CD4-positive, alpha-beta T cell treated with Interleukin-17A for 4 hours (primary cell): ENCODE data around the gene STXBP4.

Experiments used
- DNase-seq: peaks from one replicate; pipeline ENCODE4 v3.0.0-alpha.2; 2020; ENCODE audit warnings: mixed read lengths

The STXBP4 gene

DNA sequence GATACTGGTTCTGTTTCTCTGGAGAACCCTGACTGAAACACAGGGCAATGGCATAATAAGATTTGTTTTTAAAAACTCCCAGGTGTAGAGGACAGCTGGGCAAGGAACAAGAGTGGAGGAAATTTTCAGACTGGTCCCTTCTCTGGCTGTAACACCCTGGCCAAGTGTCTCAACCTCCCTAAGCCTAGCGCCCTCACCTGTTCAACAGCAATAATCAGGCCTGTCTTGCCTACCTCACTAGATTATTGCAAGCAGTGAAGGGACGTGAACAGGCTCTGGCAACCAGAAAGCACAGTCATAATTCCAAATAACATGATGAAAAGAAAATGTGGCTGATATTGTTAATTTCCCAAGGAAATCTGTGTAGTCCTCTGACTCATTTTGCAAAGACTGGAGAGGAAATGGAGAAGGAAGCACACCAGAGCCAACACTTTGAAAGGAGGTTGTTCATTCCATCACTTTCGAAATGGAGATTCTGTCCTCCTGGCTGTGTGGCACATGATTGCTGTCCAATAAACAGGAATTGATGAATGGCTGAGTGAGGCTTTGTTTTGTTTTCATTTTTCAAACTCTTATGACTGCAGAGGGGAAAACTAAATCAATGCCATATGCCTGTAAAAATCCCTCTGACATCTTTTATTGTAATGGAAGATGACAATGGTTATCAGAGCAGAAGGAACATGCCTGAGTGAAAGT, 208.7 kb downstream of the STXBP4 start:
- DNase-seq = no peak

DNA sequence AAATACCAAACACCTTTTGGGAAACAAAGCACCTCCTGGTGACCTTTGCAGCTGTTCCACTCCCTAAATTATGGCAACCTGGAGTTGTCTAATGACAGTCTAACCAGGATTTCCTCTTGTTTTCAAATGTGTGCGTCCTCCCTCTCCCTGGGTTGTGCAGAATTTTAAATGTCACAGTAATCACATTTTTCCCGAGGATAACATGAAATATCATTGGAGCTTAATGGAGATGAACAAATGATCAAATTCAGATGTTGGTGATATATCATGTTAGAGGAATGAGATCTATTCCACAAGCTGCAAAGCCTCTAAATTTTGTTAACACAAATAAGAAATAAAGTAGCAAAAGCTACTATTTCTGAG, 209.3 kb downstream of the STXBP4 start:
- DNase-seq = no peak

DNA sequence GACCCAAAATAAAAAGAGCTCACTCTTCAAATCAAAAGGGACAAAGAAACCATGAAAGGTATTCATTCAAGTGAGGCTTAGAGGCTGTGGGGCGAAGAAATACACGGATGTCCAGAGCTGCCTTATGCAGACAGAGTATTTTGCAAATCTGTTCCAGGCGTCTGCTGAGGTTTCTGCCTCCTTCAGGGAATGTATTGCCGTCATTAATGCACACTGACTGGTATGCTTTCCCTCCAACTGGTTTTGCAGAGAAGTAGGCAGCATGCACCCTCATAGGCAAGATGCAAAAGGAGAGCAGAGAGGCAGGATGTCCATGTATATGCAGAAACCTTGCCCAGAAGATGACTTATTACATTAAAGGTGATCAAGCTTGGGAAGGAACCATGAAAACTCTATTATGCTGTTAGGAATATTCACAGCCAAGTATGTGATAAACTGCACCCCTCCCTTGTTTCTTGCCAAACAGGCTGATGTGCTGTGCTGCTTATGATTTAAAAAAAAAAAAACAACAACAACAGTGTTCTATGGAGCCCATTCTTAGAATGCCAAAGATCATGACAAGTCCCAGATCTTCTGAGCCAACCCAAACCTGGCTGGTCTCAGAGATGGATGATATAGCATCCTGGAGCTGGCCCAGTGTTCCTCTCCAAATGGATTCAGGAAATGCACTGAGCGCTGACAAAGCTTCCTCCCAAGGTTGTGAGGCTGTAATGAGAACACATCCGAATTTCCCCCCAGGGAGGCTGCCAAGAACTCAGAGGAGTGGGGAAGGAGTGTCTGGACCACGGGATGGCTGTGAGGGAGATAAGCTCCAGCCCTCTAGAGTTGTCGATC, 218.6 kb downstream of the STXBP4 start:
- no peak for DNase-seq

DNA sequence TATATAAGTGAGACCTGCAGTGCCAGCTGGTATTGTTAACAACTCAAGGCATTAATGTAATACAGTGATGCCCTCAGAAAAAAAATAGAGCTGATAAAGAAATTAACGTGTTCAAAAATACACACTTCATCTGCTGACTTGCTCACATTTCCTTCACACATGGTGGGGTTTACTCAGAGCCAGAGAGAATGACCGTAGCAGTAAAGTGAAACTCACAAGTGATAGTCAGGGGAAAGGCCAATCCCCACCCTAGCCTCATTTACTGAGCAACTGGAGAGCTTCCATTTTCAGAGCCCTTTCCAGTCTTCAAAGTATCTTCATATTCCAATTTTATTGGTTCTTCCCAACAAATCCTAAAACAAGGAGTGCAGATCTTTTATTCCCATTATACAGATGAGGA, 222.2 kb downstream of the STXBP4 start:
- no peak for DNase-seq

DNA sequence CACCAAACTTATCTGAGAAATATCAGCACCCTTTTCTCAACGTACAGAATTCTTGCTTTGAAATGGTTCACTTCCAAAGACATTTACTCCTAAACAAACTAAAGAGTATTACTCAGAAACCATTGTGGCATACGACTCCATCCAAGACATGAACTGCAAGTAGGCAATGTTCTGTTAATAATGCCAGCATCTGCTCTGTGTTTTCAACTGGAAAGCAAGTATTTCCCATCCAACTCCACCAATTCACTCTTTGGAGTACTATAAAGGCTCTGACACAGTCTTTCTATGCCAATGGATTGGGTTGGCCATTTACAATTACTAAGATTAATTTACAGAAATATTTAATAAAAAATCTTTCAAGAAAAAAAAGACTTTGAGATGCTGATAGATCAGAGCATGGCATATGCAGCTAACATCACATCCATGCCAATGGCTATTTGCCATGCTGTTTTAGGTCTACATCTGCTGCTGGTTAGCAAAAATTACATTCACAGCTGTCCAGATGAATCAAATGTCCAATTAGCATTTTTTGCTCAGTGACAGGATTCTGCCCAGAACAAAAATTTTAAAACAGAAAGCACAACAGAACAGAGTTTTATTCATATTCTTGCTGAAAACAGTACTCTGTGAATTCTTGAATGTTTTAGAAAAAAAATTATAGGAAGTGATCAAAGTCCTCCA, 230.3 kb downstream of the STXBP4 start:
- no peak for DNase-seq

DNA sequence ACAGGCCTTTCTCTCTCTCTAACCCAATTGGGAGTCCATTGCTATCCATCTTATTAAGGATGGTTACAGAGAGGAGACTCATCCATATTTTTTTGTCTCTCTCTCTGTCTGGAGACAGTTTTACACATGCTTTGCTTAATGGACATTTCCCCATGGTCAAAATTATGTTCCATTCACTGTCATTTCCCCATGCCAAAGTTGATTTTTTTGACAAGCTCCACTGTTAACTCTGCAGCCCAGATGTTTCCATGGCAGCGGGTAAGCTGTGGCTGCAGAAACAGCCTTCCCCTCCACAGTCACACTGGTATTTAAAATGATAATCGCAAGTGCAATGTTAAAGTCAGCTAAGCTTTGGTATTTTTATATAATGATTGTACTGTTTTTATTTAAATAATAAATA, 232.3 kb downstream of the STXBP4 start:
- DNase-seq = no peak

DNA sequence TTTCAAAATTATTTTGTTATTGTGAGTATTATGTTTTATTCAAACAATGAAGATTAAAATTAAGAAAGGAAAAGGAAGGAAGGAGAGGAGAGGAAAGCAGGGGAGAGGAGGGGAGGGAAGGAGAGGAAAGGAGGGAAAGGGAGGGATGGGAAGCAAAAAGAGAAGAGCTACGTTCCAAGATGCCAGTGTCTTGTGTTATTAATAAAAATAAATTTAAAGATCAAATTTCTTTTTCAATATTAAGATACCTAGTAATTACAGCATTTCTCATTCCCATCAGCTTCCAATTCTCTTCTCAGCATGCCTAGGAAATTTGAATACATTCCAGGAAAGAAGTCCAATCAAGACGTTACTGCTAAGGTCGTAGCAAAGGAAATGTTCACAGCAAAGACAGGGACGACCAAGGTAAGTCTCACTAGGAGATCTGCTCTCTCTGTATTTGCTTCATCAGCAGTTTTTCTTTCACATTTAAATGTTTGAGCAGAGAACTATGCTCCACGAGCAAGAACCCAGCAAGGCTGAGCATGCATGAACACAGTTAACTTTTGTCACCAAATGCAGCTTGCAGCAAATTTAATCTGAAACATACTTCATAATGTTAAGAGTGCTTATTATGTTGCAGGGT, 232.9 kb downstream of the STXBP4 start:
- DNase-seq = no peak

DNA sequence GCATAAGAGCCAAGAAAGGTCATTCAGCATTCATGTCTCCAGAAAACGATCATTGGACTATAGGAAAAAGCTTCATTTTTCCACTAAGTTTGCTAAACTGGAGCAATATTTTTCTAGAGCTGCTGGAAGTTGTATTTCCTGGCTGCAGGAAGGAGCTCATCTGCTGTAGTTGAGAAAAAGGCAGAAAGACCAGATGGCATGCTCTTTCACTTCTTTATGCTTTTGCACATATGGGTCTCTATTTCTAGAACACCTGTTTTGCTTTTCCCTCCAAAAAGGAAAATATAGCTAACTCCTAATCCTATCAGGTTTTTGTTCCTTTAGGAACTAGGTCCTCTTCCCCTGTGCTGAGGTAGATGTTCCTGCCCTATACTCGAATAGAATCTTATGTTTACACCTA, 234.3 kb downstream of the STXBP4 start:
- DNase-seq = no peak

DNA sequence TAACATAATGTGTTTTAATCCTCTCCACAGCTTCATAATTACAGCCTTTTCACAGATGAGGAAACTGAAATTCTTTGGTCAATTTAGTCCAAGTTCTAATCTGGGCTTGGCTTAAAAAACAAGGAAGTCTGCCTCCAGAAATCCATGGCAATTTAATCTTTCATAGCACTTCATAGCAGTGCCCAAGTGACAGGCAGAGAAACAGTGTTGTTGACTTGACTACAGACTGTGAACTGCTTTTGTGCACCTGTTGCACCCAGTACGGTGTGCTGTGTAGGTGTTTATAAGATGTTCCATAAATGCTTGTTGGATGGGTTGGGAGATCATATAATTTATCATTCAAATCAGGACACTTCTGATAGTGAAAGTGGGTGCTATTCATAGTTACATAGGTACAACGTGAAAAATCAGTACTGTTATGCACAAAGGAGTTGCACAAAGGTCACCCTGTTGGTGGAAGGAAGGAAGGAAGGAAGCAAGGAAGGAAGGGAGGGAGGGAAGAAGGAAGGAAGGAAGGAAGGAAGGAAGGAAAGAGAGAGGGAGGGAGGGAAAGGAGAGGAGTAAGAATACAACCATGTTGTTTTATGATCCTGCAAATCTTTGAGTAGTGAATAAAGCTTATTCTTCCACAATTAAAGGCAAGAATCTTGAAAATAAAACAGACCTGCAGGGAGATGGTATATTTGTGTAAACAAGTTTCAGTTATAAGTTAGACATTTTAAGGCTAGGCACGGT, 239.7 kb downstream of the STXBP4 start:
- no peak for DNase-seq

DNA sequence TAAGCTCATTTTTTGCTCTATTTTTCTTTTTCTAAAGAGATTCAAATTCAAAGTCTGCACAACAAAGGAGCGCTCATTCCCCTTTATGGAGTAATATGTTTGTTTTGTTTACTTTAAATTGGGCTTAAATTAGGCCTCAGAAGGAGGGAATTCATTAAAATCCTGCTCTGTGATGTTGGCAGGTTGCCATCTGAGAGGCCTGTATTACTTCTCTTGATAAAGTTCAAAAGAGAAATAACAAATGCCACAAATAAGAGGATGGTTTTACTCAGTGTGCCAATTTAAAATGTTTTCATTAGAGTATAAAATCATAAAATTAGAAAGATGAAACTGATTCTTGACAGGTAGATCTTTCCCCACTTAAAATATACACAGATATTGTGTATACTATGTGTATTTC, 241.7 kb downstream of the STXBP4 start:
- DNase-seq = no peak

DNA sequence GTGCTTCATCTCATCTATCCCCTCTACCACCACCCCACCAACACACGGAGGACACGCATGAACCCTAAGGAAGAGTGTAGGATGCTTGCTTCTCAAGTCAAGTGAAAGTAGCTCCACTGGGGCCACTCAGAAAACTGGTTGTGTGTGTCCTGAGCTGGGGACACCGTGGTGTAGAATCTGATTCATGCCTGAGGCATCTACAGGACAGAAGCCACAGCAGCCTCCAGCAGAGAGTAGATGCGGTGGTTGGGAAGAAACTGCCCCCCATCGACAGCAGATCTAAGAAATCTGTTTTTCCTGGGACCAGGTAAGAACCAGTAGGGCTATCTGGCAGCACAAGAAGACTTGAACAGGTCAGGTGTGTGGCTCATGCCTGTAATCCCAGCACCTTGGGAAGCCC, 244.3 kb downstream of the STXBP4 start:
- no peak for DNase-seq

DNA sequence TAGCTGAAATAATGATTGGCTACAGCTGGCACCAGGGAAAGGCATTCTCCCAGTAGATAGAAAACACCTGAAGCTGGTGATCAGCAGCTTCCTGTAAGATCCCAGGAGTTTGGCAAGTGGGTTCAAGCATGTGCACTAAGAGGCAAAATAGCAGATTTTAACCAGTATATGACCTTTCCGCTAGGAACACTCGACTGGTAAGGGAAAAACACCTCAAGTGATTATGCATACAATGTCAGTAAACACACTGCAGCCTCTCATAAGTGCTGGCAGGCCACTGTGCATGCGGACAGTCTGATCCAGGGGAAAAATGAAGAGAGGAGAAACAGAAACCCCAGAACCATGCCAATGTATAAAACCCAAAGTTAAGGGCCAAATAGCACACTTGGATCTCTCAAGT, 247.1 kb downstream of the STXBP4 start:
- no peak for DNase-seq

DNA sequence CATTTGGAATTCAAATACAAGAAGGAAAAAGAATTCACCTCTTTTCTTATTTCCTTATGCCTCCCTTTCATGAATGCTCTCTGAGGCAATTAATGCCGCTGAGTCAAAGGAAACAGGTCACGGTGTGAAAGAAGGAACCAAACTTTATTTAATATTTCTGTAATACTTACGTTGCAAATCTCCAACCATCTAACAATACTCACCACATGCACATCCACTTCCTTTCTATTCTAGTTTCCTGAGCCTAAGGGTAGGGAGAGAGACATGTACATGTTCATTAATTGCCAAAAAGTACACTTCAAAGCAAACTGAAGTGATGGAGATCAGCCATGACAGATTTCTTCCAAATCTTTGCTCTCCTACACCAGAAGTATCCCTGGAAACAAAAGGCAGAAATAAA, 248.3 kb downstream of the STXBP4 start:
- no peak for DNase-seq

DNA sequence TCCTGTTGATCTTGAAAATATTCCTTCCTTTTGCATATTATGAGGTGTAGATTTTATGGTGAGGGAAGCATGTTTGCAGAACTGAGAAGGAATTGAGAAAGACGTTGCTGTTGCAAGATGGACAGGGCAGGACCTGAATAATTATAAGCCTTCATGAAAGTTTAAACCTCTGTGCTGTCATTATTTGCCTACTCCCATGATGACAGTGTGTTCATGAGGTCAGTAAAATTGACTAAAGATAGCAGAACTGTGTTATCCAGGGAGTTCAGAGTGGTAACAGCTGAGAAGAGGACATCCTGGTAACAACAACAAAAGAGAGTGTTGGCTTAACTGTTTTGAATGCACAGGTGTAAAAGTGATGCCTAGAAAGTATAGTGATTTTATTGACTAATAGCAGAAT, 250.9 kb downstream of the STXBP4 start:
- DNase-seq = no peak

DNA sequence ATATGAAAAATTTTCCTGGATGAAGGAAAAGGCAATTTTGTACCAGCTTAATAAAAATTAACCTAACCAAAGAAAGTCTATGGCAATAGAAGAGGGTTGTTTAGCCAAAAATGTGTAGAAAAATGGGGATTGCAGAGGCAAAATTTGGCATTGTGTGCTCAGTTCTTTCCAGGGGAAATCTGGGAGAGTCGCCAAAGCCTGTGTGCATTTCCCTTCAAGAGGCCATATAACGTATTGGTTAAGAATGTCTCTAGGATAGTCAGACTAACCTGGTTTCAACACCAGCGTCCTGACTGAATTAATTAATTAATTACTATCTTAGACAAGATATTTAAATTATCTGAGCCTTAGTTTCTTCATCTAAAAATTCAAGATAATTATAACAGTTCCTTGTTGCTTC, 251.4 kb downstream of the STXBP4 start:
- no peak for DNase-seq
